K562 (cell line): Measurements from ENCODE around the gene IPP. TPM values are rescaled to one million over a fixed set of nuclear protein-coding genes. Genes with fewer than 3 reads are reported as not detected.

Source experiments
- ARID1B ChIP-seq: fragments of 450-650 bp; IDR thresholded peaks from 2 replicates; pipeline ENCODE4 v1.6.1; 2016; ENCODE audit warnings: antibody characterized with exemption, mild to moderate bottlenecking, inconsistent platforms
- CREB1 ChIP-seq, 2 experiments: sonication (generic) in 1 of 2; formaldehyde crosslinking in 1 of 2; IDR thresholded peaks; 2 replicates each; pipeline versions ENCODE4 v1.6.1 to v1.8.0; 2012 to 2022; ENCODE audit warnings: inconsistent platforms in 1 of 2, mild to moderate bottlenecking in 1 of 2, missing genetic modification reagents in 1 of 2, moderate library complexity in 1 of 2
- CREBBP ChIP-seq: IDR thresholded peaks from one replicate; pipeline ENCODE4 v1.6.1; 2012; ENCODE audit warnings: low read depth, mild to moderate bottlenecking, control low read depth, inconsistent platforms, low read length
- E2F1 ChIP-seq: sonication (generic); formaldehyde crosslinking; IDR thresholded peaks from 2 replicates; pipeline ENCODE4 v1.8.1; 2023; ENCODE audit warnings: mild to moderate bottlenecking, missing genetic modification reagents, moderate library complexity
- ESRRA ChIP-seq: fragments of 450-650 bp; IDR thresholded peaks from 2 replicates; pipeline ENCODE4 v1.6.1; 2014; ENCODE audit warnings: low read depth, mild to moderate bottlenecking, moderate library complexity, borderline replicate concordance
- FOXJ3 ChIP-seq: sonication (generic); formaldehyde crosslinking; IDR thresholded peaks from 2 replicates; pipeline ENCODE4 v1.4.0; 2020; ENCODE audit warnings: mild to moderate bottlenecking, missing genetic modification reagents
- HINFP ChIP-seq: fragments of 450-650 bp; conservative IDR thresholded peaks from 2 replicates; pipeline ENCODE4 v1.6.1; 2016; ENCODE audit warnings: missing genetic modification characterization, low read depth, mild to moderate bottlenecking, control low read depth, missing compliant biosample characterization
- JUN ChIP-seq, 2 experiments: sonication (generic) in 1 of 2; formaldehyde crosslinking in 1 of 2; IDR thresholded peaks; 2 replicates each; pipeline versions ENCODE4 v1.6.1 to v1.8.0; 2012 to 2022; ENCODE audit warnings: borderline replicate concordance in 2 of 2, mild to moderate bottlenecking in 2 of 2, improper control_type of control experiment in 1 of 2, low read depth in 1 of 2, low read length in 1 of 2, missing genetic modification reagents in 1 of 2
- NCOA6 ChIP-seq: fragments of 450-650 bp; IDR thresholded peaks from 2 replicates; pipeline ENCODE4 v1.6.1; 2017; ENCODE audit warnings: mild to moderate bottlenecking
- NONO ChIP-seq, 2 experiments: fragments of 200-400 bp in 1 of 2; fragments of 450-650 bp in 1 of 2; formaldehyde crosslinking in 1 of 2; IDR thresholded peaks; 2 replicates each; pipeline ENCODE4 v1.6.1; 2017; ENCODE audit warnings: low read depth in 2 of 2, mild to moderate bottlenecking in 2 of 2, moderate library complexity in 2 of 2, low read length in 1 of 2
- STAT5B ChIP-seq: fragments of 250-450 bp; sonication (Bioruptor Pico); IDR thresholded peaks from 2 replicates; pipeline ENCODE4 v1.8.0; 2021; ENCODE audit warnings: mild to moderate bottlenecking, inconsistent platforms
- polyA plus RNA-seq, 8 experiments: library from polyadenylated mRNA; depleted of rRNA in 4 of 8; stranded (reverse) in 5 of 8; unstranded in 3 of 8; fragments of >200 nt; fragmentation: Nextera tagmentation in 2 of 8; fragmentation: Illumina TruSeq in 1 of 8; extraction: Ambion mirVana in 2 of 8; extraction: Trizol in 1 of 8; gene quantifications; 2 replicates each; pipeline versions ENCODE4 v1.2.1 to v1.2.3, GENCODE V29; 2011 to 2014; ENCODE audit warnings: inconsistent platforms in 1 of 8, missing spikeins in 1 of 8
- total RNA-seq, 7 experiments: library from RNA; depleted of rRNA in 6 of 7; stranded (reverse); fragments of >200 nt in 6 of 7; fragmentation: Illumina TruSeq in 2 of 7; extraction: Trizol in 2 of 7; gene quantifications; 2 replicates each; pipeline versions ENCODE4 v1.2.1 to v1.2.3, GENCODE V29; 2011 to 2021; ENCODE audit warnings: low replicate concordance in 1 of 7

The IPP gene
- total and polyA plus RNA-seq, 9 of the 15 experiments (the other 6 are each of a cell fraction or from before 2014, with no cell fraction given): 6.9 to 15.1 (median 9.7) TPM

- TF ChIP-seq JUN (IDR thresholded peaks at IDR 0.05; ENCODE audit: borderline replicate concordance, low read depth, low read length) (no peak), JUN (CRISPR knock-in tag; IDR thresholded peaks at IDR 0.05; ENCODE audit: borderline replicate concordance) (no peak), CREB1 (IDR thresholded peaks at IDR 0.05) (no peak), CREB1 (CRISPR knock-in tag; IDR thresholded peaks at IDR 0.05) (no peak), HINFP (tag) (0 out of 2 replicates have a peak, but pooled peaks have one; percentile 3), CREBBP (no peak), STAT5B (CRISPR knock-in tag) (no peak), ARID1B (no peak; the same call in 1 of the 2 replicates), ESRRA (peak; percentile 63), NONO (IDR thresholded peaks at IDR 0.05; ENCODE audit: low read depth in 2 of 2, low read length in 1 of 2) (no peak), NCOA6 (no peak), E2F1 (CRISPR knock-in tag) (no peak), FOXJ3 (CRISPR knock-in tag) (no peak)
Observed at GRCh38 chr1:45755697-45756096, 5.2 kb upstream of the IPP start (continued).
